Neutrophil (primary cell): Measurements from ENCODE around the gene MITF.

Experiments used
- H3K27ac ChIP-seq: fragments of 200-600 bp; sonication (generic); 2 replicates; pipeline ENCODE4 v1.5.1; 2016; ENCODE audit warnings: mild to moderate bottlenecking, moderate library complexity
- H3K27me3 ChIP-seq: fragments of 200-600 bp; sonication (generic); 2 replicates; pipeline ENCODE4 v1.6.0; 2016; ENCODE audit warnings: mild to moderate bottlenecking
- H3K36me3 ChIP-seq: fragments of 200-600 bp; sonication (generic); 2 replicates; pipeline ENCODE4 v1.5.1; 2017
- H3K4me1 ChIP-seq, 2 experiments: fragments of 200-600 bp in 1 of 2; sonication (generic) in 1 of 2; 1 replicate in 1 of 2; 2 replicates in 1 of 2; pipeline versions ENCODE4 v1.5.1 to v1.6.1; 2013 to 2016; ENCODE audit warnings: low read depth in 1 of 2, low read length in 1 of 2, mild to moderate bottlenecking in 1 of 2, moderate library complexity in 1 of 2; ENCODE audit not compliant: control insufficient read depth in 1 of 2, insufficient read depth in 1 of 2
- H3K4me3 ChIP-seq, 2 experiments: fragments of 200-600 bp in 1 of 2; sonication (generic) in 1 of 2; 1 replicate in 1 of 2; 2 replicates in 1 of 2; pipeline ENCODE4 v1.5.1; 2013 to 2016; ENCODE audit warnings: low read depth in 1 of 2, low read length in 1 of 2, mild to moderate bottlenecking in 1 of 2, moderate library complexity in 1 of 2
- H3K9me3 ChIP-seq: fragments of 200-600 bp; sonication (generic); 2 replicates; pipeline ENCODE4 v1.5.1; 2016
- TF ChIP-seq, protein P1 (sequence below): fragments of 200-600 bp; sonication (generic); IDR thresholded peaks from 2 replicates; pipeline ENCODE4 v1.5.1; 2016; ENCODE audit warnings: antibody characterized with exemption

Gene MITF

DNA sequence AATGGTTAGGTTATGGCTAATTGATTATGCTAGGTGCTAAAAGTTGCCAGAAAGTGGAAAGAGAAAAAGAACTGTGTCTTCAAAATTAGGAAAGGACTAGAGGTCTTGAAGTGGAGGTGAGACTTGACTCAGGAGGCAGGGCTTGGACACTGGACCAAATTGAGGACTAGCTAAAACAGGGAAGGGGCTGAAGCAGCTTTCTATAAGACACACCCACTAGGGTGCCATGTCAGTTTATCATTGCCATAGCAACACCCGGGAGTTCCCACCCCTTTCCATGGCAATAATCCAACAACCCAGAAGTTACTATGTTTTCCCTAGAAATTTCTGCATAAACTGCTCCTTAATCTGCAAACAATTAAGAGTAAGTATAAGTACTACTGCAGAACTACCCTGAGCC, 42.9 kb upstream of the MITF start:
- H3K4me3 ChIP-seq = no peak overlapping the region
- TF ChIP-seq, protein P1, sequence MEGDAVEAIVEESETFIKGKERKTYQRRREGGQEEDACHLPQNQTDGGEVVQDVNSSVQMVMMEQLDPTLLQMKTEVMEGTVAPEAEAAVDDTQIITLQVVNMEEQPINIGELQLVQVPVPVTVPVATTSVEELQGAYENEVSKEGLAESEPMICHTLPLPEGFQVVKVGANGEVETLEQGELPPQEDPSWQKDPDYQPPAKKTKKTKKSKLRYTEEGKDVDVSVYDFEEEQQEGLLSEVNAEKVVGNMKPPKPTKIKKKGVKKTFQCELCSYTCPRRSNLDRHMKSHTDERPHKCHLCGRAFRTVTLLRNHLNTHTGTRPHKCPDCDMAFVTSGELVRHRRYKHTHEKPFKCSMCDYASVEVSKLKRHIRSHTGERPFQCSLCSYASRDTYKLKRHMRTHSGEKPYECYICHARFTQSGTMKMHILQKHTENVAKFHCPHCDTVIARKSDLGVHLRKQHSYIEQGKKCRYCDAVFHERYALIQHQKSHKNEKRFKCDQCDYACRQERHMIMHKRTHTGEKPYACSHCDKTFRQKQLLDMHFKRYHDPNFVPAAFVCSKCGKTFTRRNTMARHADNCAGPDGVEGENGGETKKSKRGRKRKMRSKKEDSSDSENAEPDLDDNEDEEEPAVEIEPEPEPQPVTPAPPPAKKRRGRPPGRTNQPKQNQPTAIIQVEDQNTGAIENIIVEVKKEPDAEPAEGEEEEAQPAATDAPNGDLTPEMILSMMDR = no peak
- no peak overlapping the region for H3K27ac ChIP-seq

DNA sequence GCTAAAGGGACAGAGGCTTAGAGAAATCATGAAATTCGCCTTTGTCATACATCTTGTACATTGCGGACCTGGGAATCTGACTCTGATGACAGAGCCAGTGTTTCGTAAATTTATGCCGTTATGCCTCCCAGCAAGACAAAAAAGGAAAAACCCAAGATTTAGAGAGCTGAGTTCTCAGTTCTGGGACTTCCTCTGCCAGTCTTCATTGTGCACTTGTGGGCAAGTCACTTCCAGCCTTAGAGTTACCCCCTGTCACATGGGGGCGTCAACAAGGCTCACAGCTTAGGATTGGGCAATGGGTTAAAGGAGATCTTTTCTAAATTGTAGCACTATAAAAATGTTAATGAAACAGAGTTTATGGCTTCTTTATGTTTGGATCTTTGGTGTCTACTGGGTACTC, 41.9 kb upstream of the MITF start:
- H3K4me3 ChIP-seq = no peak overlapping the region
- TF ChIP-seq, protein P1 = no peak
- H3K4me1 ChIP-seq = no peaks in the 10 kb centered on the region
- no peaks in the 10 kb centered on the region for H3K27me3 ChIP-seq
- H3K36me3 ChIP-seq = no peaks in the 10 kb centered on the region
- no peak overlapping the region for H3K27ac ChIP-seq
- no peaks in the 10 kb centered on the region for H3K9me3 ChIP-seq

More for the DNA sequence above, 42.9 kb upstream of the MITF start:
- H3K36me3 ChIP-seq = no peaks in the 10 kb centered on the region
- no peaks in the 10 kb centered on the region for H3K27me3 ChIP-seq
- H3K4me1 ChIP-seq = no peaks in the 10 kb centered on the region
- H3K9me3 ChIP-seq = no peaks in the 10 kb centered on the region

DNA sequence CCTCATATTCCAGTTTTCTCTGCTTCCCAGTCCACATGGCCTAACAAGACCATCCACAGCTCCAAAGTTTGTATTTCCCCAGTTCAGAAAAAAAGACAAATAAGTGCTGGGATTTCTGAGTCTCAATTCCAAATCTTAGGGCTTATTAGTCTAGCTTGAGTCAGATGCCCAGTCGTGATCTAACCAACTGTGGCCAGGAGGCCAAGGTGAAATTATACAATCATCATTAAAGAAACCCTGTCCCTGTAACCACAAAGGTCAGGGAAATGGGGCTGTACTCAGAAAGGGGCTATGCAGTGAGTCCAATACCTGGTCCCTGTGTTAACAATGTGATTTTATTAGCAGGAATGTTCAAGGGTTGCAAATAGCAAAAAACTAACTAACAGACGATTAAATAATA, 40.5 kb upstream of the MITF start:
- H3K9me3 ChIP-seq = no peaks in the 10 kb centered on the region
- no peaks in the 10 kb centered on the region for H3K4me1 ChIP-seq
- TF ChIP-seq, protein P1 = no peak
- no peak overlapping the region for H3K27ac ChIP-seq
- no peaks in the 10 kb centered on the region for H3K36me3 ChIP-seq
- no peak overlapping the region for H3K4me3 ChIP-seq
- H3K27me3 ChIP-seq = no peaks in the 10 kb centered on the region

DNA sequence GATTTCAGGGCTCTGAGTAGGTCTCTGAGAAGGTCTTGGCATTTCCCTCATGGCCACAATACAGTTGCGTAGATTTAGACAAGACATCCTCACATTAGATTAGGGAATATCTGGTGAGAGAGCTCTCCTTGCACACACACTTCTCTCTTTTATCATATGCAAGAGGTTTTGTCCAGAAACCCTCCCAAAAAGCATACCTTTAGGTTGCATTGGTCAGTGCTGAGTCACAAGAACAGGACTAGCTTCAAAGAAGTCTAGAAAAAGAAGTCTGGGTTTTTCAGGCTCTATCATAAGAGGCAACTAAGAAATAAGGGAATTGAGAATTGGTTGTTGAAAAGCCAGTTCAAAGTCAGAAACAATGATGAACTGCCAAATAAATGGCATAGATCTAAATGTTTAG, 40.1 kb upstream of the MITF start:
- TF ChIP-seq, protein P1 = no peak
- H3K9me3 ChIP-seq = no peaks in the 10 kb centered on the region
- H3K27me3 ChIP-seq = no peaks in the 10 kb centered on the region
- H3K36me3 ChIP-seq = no peaks in the 10 kb centered on the region
- no peak overlapping the region for H3K4me3 ChIP-seq
- H3K4me1 ChIP-seq = no peaks in the 10 kb centered on the region
- H3K27ac ChIP-seq = no peak overlapping the region

DNA sequence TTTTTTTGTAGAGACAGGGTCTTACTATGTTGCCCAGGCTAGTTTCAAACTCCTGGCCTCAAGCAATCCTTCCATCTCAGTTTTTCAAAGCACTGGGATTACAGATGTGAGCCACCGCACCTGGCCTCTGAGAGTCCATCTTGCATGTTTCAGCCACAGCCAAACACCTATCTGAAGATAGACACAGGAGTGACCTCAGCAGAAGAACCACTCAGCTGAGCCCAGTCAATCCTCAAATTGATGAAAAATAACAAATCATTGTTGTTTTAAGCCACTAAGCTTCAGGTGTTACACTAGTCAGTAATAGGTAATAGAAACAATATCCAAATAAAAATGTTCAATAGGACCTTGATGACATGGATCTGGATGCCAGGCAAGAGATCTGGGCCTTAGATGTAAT, 38.3 kb upstream of the MITF start:
- H3K4me3 ChIP-seq = no peak overlapping the region
- H3K4me1 ChIP-seq = no peaks in the 10 kb centered on the region
- H3K27ac ChIP-seq = no peak overlapping the region
- no peaks in the 10 kb centered on the region for H3K27me3 ChIP-seq
- no peaks in the 10 kb centered on the region for H3K9me3 ChIP-seq
- TF ChIP-seq, protein P1 = no peak
- H3K36me3 ChIP-seq = no peaks in the 10 kb centered on the region
